Stimulated activated CD4-positive, alpha-beta T cell treated with anti-CD3 and anti-CD28 coated beads, Interleukin-2, amount 100 ng/mL, for 48 hours (primary cell): ENCODE results near the gene STARD3.

Source experiments
- DNase-seq, 2 donors: peaks; one replicate each; pipeline ENCODE4 v3.0.0-alpha.2; 2020

The STARD3 gene

DNA sequence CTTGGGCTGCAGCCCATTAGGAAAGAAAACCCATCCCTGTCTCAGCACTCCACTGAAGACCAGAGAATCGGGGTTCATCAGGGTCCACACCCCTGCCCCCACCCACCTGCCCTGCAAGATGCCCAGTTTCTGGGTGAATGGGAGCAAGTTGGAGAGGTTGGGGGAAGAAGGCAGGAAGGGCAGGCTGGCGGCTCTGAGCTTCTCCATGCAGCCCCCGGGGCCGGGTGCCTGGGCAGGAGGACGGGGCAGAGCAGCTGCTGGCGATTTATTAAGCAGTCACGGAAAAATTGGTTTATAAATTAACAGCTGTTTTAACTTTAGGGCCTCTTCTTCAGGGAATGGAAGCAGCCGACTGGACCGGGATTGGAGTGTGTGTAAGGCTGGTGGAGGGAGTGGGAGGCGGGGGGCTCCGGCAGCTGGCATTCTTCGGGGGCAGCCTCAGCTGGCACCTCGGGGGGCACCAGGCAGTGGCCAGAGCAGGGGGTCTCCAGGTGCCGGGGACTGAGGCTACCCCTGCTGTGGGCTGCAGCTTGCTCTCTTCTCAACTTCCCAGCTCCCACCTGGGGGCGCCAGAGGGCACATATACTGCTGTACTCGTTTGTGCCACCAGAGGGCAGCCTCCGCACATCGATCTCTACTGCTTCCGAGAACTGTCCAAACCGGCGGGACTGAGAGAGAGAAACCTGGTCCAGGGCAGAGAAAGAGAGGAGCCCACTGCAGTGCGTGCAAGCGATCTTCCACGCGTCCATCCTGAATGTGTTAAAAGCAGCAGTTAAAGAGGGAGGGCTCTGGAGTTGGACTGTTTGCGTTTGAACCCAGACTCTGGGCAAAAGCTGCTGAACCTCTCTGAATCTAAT, 15.2 kb upstream of the STARD3 start:
- DNase-seq, result peak; percentile 92 to 93

DNA sequence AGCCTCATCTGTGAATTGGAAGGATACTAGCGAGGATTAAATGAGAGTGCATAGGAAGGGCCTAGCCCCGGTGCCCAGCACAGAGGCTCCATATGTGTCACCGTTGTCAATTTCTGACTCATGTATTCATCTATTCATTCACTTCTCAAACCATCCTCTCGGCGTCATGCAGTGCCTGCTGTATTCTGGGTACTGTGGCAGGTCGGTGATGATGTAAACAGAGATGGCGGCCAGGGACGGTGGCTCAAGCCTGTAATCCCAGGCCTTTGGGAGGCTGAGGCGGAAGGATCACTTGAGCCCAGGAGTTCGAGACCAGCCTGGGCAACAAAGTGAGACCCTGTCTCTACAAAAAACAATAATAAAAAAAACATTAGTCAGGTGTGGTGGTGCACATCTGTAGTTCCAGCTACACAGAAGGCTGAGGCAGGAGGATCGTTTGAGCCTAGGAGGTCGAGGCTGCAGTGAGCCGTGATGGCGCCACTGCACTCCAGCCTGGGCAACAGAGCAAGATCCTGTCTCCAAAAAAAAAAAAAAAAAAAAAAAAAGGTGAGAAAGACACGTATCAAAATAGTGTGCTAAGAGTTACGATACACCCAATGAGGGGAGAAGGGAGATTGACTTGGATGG, 14.5 kb upstream of the STARD3 start:
- peak; percentile 45 to 47 for DNase-seq

DNA sequence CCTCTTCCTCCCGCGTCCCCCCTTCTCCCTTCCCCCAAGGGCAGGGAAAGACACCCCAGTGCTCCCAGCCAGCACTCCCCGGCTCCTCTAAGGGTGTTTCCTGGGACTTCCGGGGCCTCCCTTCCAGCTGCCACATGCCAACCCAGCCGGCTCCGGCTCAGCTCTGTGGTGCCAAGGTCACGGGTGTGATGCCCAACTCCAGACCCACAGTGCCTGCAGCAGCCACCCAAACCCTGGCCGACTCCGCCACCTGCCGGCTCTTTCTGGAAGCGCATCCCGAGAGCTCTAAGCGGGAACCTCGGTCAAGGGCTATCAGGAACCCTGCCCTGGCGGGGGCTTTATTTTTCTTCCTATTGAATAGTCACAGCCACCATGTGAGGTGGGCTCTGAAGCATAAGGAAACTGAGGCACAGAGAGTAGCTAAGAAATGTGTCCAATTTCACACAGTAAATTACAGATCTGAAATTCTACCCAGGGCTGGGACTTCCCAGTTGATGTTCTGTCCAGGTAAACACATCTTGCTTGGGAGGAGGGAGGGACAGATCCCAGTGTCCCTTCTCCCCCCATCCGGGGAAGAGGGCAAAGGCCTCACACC, 13.5 kb upstream of the STARD3 start:
- DNase-seq, result peak; percentile 91 to 92

DNA sequence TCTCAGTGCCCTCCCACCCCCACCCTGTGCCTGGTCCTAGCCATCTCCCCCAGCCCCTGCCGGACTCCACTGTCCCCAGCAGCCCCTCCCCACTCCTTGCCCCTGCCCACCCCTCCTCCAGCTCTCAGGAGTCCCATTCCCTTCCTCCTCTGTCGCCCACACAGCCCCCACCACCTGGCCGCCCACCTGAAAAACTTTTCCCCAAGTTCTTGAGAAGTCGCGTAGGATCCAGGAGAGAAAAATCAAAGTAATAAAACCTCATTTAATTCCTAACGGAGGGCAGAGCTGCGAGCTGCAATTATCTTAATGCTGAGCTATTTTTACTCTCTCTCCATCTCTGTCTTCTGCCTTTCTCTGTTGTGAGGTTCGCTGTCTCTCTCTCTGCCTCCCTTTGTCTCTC, 12.6 kb upstream of the STARD3 start:
- DNase-seq, result no peak

DNA sequence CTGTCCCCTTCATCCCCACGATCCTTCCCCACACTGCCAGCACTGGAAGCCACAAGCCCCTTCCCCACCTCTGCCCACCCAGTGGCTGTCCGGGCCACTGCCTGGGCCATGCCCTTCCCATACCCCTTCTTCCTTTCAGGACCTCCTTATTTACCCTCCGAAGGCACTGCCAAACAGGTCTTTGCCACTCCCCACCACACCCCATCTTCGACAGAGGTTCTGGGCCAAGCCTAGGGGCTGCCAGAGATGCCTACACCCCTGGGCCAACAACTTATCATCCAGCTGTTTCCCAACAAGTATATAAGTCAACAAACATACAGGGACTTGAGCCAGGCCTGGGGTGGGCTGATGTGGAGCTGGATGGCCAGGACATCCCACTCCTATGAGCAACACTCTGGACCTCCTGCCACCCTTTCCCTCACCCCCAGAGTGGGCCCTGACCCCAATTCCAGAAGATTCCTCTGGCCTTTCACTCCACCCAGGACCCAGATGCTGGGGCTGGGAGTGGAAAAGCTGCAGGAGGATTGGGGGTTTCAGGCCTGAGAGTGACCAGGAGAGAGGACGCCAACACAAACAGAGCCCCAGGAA, 11.7 kb upstream of the STARD3 start:
- no peak for DNase-seq

DNA sequence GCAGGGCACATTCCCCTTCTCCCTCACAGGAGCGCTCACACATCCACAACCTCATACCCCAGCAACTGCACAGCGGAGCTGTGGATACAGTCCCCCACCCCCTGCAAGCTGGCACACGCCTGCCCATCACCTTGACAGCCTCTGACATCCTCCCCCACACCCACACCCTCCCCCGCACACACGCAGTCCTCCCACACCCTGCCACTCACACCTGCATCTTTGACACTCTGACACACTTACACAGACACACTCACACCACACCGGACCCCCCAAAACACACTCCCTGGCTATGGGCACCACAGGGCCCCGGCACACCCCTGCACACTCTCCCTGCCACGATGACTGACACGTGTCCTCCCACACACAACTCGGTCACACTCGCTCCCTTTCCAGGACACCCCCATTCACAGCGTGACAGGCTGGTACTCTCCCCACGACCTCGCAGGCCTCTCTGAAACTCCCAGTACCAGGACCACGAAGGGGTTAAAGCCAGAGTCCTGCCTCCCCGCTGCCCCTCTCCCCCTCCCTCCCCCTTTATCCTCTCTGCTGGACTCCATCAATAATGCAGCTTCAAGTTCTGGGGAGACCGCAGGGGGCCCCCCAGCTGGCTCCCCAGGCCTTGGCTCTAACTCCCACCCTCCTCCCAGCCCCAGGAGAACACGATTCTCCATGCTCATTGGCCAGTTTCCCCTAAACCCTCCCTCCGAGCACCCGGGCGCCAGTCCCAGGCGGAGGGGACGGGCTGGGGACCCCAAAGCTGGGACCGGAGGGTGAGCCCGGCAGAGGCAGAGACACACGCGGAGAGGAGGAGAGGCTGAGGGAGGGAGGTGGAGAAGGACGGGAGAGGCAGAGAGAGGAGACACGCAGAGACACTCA, 10.5 kb upstream of the STARD3 start, which contains the start of gene PPP1R1B:
PPP1R1B (plus strand) TSS at position 782 of the 876 bp plus-strand sequence. CDS start 441 bp downstream, outside the sequence.
- no peak for DNase-seq

DNA sequence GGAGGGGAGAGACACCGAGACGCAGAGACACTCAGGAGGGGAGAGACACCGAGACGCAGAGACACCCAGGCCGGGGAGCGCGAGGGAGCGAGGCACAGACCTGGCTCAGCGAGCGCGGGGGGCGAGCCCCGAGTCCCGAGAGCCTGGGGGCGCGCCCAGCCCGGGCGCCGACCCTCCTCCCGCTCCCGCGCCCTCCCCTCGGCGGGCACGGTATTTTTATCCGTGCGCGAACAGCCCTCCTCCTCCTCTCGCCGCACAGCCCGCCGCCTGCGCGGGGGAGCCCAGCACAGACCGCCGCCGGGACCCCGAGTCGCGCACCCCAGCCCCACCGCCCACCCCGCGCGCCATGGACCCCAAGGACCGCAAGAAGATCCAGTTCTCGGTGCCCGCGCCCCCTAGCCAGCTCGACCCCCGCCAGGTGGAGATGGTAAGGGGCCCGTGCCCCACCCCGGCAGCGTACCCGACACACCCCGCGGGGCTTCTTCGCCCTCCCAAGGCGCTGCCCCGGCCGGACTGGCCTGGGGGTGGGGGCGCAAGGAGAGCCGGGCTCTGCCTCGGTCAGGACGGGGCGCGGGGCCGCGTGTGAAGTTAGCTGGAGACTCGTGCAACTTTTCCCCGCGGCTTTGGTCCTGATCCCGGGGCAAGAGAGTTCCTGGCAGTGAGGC, 9.8 kb upstream of the STARD3 start:
- no peak for DNase-seq

DNA sequence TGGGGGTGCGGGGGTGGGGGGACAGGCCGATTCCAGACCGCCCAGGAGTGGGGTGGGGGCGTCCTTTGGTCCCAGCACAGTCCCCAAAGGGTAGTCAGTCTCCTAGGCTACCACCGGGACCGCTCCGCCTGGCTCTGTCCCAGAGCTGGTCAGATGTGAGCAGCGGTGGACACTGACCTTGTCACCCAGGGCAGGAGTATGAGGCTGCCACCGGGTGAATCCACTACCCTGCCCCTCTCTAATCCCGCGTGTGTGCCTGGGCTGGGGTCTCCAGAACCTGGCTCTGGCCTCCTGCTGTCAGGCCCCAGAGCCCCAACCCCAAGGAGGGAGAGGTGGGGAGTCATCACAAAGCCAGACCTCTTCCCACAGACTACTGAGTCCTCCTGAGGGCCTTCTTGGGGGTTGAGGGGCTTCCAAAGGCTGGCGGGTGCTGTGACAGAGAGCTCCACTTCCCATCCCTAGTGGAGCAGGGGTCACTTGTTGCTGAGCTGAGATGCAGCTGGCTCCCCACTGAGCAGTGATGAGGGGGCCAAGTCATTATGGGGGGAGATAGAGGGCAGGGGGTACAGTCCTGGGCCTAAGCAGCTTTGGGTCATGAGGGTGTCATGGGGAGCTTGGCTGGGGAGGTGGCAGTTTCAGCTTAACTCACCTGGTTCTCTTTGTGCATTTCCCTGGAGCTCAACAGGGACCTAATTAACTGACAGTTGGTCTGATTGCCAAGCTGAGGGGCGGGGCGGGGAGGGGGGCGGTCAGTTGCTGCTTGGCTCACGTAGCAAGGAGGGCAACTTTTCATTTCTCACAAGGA, 9.0 kb upstream of the STARD3 start:
- DNase-seq, result no peak

DNA sequence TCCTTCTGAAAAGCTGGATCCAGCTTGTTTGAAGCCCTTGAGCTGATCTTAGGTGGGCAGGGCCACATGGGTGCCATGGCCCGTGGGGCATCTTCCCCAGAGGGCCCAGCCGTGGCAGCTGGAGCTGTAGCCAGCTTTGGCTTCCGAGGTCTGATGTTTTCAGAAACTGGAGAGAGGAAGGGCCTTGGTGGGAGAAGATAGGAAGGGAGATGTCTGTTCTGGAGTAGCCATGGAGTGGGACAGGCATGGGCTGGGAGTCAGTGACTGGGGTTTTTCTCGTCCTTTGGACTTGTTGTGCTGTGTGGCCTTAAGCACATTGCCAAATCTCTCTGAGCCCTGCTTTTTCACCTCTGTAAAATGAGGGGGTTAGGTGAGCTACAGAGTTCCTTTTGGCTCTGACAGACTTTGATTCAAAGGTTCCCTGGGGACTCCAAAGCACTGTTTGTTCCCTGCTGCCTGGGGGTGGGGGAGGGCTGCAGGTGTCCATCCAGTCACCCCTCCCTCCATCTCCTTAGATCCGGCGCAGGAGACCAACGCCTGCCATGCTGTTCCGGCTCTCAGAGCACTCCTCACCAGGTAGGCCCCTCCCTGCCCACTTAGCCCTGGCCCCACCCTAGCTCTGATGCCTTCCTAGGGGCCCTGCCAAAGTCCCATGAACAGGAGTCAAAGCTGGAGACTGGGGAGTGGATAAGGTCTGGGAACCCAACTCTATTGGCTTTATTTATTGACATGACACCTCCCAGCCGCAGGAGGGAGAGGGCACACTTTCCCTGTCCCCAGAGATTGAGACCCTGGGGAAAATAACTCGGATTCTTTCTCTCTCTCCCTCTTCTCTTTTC, 8.1 kb upstream of the STARD3 start:
- DNase-seq, result no peak

DNA sequence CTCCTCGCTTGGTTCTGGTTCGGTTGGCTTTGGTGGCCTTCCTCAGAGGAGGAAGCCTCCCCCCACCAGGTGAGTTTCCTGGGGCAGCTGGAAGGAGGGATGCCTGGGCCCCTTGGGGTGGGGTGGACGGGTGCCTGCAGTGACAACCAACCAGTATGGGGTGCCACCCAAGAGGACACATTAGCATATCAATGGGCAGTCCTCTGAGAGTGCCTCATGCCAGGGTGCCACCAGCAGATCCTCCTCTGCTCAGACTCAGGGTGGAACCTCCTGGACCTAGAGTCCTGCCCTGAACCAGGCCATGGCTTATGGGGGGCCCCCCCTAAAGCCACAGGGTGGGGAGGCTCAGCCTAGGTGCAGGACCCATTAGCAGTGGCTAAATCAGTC, 7.5 kb upstream of the STARD3 start:
- DNase-seq, result no peak

DNA sequence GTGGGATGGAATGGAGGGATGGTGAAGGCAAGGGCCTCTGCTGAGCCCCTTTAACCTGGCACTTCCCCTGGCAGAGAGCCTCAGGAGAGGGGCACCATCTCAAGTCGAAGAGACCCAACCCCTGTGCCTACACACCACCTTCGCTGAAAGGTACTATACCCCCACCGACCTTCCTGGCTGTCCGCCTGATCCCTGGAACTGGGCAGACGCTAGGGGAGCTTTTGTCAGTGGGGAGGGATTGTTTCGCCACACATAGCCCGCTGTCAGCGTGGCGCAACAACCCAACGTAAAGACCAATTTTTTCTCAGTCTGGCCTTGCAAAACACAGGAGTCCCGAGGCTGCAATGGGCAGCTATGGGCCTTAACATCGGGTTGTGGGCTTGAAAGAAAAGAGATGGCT, 7.0 kb upstream of the STARD3 start:
- DNase-seq, result no peak

DNA sequence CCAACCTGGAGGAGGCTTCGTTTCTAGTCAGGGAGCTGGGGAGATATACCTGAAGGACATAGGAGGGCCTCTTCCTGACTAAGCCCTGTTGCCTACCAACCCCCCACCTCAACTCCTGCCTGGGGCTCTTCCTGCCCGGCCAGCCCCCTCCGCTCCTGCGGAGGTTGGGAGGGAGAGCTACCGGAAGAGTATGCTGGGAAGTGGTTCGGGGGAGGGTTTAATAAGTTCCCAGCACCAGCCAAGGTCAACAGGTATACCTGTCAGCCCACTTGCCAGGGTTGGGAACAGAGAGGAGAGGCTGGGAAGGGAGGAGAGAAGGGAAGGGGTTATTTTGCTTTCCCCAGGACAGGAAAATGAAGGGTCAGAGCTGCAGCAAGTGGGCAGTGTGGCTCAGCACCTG, 5.5 kb upstream of the STARD3 start:
- DNase-seq, result no peak

DNA sequence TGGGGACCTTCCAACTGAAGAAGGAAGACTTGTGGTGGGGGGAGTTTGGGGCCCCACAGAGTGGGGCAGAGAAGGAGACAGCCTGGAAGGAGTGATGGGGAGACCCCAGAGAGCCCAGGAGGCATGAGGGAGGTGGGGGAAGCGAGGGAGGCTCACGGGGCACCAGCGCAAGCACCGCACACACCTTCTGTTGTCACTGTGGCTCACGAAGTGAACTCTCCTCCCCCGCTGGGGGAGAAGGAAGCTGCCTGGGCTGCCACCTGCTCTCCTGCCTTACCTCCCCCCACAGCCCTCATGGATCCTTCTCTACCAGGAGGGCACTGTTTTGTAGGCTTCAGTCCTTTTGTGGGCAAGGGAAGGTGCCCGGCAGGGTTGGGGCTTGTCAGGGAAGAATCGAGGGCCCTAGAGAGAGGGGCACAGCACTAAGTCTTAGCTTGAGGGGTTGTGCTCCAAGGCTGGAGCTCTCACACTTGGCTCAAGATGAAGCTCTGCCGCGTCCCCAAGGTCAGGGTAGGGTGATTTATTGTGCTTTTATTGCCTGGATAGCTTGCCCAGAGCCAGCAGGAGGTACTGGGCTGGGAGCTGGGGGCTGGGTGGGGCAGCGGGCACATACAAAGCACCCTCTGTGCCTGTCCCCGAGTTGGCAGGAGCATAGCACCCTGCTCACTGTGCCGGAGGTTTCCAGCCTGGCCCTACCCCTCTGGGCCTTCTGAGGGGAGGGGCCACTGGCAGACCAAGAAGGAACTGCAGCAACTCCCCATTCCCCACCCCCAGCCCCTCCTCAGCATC, 4.6 kb upstream of the STARD3 start:
- no peak for DNase-seq

DNA sequence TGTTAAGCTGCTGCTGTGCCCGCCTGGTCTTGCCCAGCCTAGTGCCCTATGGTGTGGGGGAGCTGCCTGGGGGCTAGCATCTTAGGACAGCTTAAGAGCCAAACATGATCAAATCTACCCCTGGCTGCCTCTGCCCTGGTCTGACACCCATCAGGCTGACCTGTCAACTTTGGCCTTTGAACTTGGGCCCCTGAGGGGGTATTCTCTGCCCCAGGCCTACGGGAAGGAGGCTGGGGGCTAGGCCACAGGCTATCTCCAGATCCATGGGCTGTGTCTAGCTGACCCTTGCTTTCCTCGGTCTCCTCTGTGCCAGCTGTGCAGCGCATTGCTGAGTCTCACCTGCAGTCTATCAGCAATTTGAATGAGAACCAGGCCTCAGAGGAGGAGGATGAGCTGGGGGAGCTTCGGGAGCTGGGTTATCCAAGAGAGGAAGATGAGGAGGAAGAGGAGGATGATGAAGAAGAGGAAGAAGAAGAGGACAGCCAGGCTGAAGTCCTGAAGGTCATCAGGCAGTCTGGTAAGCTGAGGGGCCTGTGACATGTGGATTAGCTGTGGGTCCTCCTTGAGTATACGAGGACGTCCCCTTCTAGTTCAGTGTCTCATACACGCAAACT, 3.3 kb upstream of the STARD3 start:
- no peak for DNase-seq

DNA sequence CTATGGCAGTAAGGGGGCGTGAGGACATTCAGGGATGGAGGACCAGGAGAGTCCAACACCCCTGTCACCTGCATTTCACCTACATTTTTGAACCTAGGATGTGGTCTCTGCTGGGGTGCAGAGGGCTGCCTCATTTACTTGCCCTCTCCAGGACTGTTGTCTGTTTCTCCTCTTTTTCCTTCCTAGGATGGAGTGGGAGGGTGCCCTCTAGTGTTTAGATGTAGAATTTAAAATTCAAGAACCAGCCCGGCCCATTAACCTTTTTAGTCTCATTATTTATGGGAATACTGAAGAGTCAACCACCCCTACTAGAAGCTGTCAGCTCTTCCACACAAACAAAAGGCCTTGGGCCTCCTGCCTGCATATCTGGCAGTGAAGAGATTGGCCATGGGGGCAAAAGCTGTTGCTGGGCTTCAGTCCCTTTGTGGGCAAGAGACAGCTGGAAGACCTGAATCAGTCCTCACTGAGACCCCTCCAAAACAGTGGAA, 2.5 kb upstream of the STARD3 start:
- no peak for DNase-seq

DNA sequence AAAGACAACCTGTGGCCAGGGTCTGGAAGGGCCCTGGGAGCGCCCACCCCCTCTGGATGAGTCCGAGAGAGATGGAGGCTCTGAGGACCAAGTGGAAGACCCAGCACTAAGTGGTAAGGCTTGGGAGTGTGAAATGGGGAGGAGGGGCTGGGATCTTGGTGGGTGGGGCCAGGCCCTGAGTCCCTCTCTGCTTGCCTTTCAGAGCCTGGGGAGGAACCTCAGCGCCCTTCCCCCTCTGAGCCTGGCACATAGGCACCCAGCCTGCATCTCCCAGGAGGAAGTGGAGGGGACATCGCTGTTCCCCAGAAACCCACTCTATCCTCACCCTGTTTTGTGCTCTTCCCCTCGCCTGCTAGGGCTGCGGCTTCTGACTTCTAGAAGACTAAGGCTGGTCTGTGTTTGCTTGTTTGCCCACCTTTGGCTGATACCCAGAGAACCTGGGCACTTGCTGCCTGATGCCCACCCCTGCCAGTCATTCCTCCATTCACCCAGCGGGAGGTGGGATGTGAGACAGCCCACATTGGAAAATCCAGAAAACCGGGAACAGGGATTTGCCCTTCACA, 1.2 kb upstream of the STARD3 start:
- no peak for DNase-seq

DNA sequence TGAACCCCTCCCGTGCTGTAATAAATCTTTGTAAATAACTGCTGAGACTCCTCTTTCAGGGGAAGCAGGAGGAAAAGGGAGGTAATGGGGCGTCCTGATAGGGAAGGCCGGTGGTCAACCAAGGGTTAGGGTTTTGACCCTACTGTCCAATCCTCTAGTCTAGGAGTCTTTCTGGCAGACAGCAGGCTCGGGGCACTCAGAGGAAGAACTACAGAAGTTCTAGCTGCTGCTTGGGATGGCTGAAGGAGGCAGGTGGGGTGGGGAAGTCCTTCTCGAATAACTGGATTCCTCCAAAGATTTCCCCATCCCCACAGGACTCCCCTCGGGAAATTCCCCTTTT, 387 bp upstream of the STARD3 start:
- DNase-seq, result no peak

DNA sequence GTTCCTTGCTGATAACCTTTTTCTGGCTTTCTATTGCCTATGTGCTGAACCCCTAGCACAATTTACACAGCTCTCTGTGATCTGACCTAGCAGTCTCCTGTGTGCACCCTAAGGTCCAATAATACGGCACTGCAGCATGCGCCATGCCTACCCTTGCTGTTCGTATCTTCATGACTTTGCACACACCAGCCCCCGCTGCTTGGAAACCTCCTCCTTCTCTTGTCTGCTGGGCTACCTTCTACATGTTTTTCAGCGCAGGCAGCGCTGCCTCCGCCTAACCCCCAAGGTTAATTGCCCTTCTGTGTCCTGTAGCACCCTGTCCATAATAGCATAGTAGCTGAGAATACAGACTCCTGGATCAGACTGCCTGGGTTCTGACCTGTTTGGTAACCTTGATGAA, 1.4 kb downstream of the STARD3 start:
- DNase-seq, result no peak

DNA sequence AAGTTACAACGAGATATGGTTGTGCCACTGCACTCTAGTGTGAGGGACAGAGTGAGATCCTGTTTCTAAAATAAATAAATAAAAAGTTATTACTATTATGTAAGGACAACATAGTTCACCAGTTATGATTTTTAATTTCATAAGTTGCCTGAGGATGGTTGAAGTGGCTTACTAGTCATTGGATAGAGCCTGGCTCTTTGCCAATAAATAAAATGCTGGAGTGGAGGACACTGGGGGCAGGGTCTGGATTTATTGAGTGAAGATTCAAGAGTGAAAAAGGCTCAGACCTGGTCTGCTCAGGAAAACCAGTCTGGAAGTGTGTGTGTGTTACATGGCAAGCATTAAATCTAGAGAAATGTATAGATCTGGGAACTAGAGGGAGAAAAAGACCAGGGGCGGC, 2.1 kb downstream of the STARD3 start:
- DNase-seq, result no peak
